Mucosa of stomach (tissue), 1 donor: ENCODE data around the gene ZNF888.
A peak's percentile ranks its signal among the peaks of the same experiment; 100 is the strongest.
"Not testable (repeated sequence)": the region's sequence is repeated elsewhere in the genome, so short reads cannot be mapped to it uniquely, and the experiment has no call there.

Experiments
- H3K27me3 ChIP-seq: one replicate; pipeline ENCODE4 v1.7.0; 2013; ENCODE audit warnings: mild to moderate bottlenecking, low read length; ENCODE audit not compliant: control insufficient read depth, insufficient read depth
- H3K36me3 ChIP-seq: one replicate; pipeline ENCODE4 v1.7.0; 2013; ENCODE audit warnings: low read length; ENCODE audit not compliant: control insufficient read depth, insufficient read depth
- H3K4me1 ChIP-seq: one replicate; pipeline ENCODE4 v1.7.0; 2013; ENCODE audit warnings: mild to moderate bottlenecking, low read length; ENCODE audit not compliant: control insufficient read depth, insufficient read depth
- H3K4me3 ChIP-seq: one replicate; pipeline ENCODE4 v1.7.0; 2013; ENCODE audit warnings: low read length
- H3K9ac ChIP-seq: one replicate; pipeline ENCODE4 v1.7.0; 2013; ENCODE audit warnings: mild to moderate bottlenecking, low read length, moderate library complexity
- H3K9me3 ChIP-seq: one replicate; pipeline ENCODE4 v1.7.0; 2013; ENCODE audit warnings: mild to moderate bottlenecking, low read length, moderate library complexity; ENCODE audit not compliant: control insufficient read depth
- donor health status: Pancreatic carcinoma.

ZNF888 gene

DNA sequence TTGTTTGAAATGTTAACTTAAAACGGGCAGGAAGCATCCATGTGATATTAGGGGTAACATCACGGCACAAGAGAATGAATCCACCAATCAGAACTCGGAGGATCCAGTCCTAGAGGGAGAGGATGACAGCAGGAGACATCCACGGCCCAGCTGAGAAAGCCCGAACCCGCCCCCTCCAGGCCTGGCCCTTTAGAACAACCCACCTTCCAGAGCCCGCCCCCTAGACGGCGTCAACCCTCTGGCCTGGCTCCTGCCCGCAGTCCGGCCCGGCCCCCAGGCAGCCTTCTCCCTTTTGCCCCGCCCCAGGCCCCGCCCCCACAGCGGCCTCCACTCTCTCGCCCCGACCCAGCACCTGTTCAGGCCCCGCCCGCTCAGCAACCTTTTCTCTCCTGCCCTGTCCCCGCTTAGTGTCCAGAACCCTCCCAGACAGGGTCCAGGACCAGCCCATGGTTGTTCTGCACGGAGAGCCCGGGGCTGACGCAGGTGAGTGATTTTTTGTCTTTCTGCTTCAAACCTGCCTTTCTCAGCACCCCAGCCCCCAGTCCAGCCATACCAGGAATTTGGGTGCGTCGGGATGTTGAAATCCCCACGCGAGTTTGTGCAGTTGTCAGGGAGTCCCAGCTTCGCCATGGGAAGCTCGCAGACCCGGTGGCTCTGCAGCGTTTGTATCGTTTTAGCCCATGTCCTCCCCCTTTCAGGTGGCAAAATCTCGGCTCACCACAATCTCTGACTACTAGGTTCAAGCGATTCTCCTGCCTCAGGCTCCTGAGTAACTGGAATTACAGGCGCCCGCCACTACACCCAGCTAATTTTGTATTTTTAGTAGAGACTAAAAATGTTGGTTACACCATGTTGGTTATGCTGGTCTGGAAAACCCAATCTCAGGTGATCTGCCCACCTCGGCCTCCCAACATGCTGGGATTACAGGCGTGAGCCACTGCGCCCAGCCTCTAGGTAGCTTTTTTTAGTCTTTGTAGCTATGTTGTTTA lies 23.4 kb upstream of the ZNF888 start:
- Histone ChIP-seq H3K9ac (no peak overlapping the region), H3K9me3 (peaks cover 10% of the 10 kb centered on the region)

GRCh38 chr19:52945652-52946321 lies 22.6 kb upstream of the ZNF888 start:
- Histone ChIP-seq H3K9ac (no peak overlapping the region), H3K27me3 (no peaks in the 10 kb centered on the region), H3K36me3 (peaks cover 1% of the 10 kb centered on the region), H3K9me3 (peaks cover 8% of the 10 kb centered on the region), H3K4me1 (peaks cover 4% of the 10 kb centered on the region), H3K4me3 (no peak overlapping the region)

More for the DNA sequence above, 23.4 kb upstream of the ZNF888 start:
- no peak overlapping the region for H3K4me3 ChIP-seq
- no peaks in the 10 kb centered on the region for H3K27me3 ChIP-seq
- peaks cover 4% of the 10 kb centered on the region for H3K4me1 ChIP-seq
- peaks cover 10% of the 10 kb centered on the region for H3K36me3 ChIP-seq

DNA sequence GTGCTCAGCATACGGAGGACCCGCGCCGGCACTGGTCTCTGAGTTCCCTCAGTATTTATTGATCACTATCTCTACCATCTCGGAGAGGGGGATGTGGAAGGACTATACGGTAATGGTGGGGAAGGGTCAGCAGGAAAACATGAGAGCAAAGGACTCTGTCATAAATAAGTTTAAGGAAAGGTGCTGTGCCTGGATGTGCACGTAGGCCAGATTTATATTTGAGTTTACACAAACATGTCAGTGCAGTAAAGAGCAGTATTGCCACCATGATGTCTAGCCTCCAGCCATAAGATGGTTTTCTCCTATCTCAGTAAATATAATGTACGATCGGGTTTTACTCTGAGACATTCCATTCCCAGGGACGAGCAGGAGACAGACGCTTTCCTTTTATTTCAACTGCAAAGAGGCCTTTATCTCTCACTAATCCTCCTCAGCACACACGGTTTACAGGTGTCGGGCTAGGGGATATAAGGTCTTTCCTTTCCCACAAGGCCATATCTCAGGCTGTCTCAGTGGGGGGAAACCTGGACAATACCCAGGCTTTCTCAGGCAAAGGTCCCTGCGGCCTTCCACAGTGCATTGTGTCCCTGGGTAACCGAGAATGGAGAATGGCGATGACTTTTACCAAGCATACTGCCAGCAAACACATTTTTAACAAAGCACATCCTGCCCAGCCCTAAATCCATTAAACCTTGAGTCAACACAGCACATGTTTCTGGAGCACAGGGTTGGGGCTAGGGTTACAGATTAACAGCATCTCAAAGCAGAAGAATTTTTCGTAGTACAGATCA lies 21.7 kb upstream of the ZNF888 start:
- H3K9ac ChIP-seq, H3K27me3 ChIP-seq, H3K4me1 ChIP-seq, H3K4me3 ChIP-seq, H3K9me3 ChIP-seq, H3K36me3 ChIP-seq: not testable (repeated sequence)

DNA sequence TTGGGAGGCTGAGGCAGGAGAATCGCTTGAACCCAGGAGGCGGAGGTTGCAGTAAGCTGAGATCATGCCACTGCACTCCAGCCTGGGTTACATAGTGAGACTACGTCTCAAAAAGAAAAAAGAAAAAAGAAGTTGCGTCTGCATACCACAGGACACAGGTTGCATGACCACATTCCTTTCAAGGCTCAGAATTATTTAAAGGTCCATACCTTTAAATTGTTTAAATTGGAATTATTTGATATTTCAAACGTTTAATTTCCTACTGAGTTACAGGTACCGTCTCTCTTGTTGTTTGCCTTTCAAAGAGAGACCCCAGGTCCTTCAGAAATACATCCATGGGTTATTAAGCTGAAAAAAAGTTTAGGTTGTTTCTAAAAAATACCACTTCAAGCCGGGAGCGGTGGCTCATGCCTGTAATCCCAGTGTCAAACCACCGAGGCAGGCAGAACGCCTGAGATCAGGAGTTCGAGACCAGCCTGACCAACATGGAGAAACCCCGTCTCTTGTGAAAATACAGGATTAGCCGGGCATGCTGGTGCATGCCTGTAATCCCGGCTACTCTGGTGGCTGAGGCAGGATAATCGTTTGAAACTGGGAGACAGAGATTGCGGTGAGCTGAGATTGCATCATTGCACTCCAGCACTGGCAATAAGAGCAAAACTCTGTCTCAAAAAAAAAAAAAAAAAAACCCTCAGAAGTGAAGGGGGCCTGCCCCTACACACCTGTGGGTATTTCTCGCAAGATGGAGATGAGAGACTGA lies 20.8 kb upstream of the ZNF888 start:
- Histone ChIP-seq H3K9ac (no peak overlapping the region), H3K27me3 (no peaks in the 10 kb centered on the region), H3K36me3 (no peaks in the 10 kb centered on the region), H3K9me3 (no peaks in the 10 kb centered on the region), H3K4me1 (peaks cover 10% of the 10 kb centered on the region), H3K4me3 (no peak overlapping the region)

DNA sequence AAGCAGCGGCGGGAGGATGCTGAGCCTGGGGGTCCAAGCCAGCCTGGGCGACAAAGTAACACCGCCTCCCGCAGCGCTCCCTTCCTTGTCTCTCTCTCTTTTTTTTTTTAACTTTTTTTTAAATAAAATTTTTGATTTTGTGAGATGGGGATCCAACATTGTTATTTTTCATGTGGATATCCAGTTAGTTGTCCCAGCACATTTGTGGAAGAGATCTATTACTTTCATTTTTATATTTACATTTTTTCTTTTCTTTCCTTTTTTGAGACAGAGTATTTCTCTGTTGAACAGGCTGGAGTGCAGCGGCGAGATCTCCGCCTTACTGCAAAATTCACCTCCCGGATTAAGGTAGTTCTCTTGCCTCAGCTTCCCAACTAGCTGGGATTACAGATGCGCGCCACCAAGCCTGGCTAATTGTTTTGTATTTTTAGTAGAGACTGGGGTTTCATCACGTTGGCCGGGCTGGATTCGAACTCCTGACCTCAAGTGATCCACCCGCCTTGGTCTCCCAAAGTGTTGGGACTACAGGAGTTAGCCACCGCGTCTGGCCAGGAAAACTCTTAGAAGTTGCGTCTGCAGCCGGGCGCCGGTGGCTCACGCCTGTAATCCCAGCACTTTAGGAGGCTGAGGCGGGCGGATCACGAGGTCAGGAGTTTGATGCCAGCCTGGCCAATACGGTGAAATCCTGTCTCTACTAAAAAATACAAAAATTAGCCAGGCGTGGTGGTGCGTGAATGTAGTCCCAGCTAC lies 20.1 kb upstream of the ZNF888 start:
- Histone ChIP-seq H3K9ac (peak overlapping the region; percentile 68), H3K27me3 (no peaks in the 10 kb centered on the region)

DNA sequence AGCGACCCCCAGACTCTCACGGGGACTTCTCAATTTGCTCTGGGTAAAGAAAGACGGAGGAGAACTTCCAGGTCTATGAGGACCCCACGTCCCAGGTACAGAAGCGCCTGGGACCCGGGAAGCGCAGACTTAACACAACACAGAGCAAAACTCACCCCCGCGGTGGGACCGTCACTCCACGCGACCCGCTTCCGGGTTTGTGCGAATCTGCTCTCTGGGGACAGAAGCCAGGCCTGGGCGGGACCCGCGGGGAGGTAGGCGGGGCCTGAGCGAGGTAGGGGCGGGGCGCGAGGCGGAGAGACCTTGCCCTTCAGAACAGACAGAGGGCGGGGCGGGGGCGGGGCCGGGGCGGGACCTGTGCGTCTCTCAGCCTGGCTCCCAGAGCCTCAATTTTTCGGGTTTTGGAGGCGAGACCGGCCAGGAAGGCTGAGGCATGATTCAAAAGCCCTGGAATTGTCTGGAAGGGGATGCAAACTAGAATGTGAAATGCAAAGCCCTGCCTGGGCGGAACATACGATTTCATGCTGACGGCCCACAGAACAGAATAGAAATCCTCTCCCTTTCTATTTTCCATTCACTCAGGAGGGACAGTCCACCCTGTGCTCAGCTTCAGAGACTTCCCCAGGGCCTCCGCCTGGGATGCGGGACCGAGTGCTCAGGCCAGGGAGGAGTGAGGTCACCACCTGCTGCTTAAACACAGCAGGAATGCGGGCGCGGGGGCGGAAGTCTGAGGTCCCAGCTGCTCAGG lies 19.3 kb upstream of the ZNF888 start:
- peaks cover 21% of the 10 kb centered on the region for H3K4me1 ChIP-seq
- peak overlapping the region; percentile 93 for H3K9ac ChIP-seq
- H3K9me3 ChIP-seq = no peaks in the 10 kb centered on the region
- peak overlapping the region; percentile 85 for H3K4me3 ChIP-seq
- no peaks in the 10 kb centered on the region for H3K27me3 ChIP-seq
- H3K36me3 ChIP-seq = no peaks in the 10 kb centered on the region

More for the DNA sequence above, 20.1 kb upstream of the ZNF888 start:
- Histone ChIP-seq H3K36me3 (no peaks in the 10 kb centered on the region), H3K9me3 (no peaks in the 10 kb centered on the region), H3K4me1 (peaks cover 14% of the 10 kb centered on the region), H3K4me3 (no peak overlapping the region)

DNA sequence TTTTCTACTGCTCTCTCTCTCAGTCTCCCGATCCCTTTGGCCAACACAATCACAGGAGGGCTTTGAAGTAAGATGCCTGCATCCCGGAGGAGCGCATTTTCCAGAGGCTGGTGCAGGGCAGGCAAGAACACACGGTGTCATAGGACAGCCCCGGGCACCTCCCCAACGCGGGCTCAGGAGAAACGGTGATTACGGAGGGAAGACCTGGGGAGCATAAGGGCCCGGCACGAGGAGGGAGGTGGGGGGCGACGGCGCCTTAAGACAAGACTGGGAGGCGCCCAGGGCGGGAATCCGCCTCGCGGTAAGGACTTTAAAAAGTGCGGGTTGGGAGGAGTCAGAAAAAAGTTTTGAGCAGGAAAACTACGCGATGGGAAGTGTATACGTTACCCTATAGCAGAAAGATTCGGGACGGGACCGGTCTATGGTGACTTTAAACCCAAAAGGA lies 18.7 kb upstream of the ZNF888 start:
- Histone ChIP-seq H3K9me3 (no peaks in the 10 kb centered on the region), H3K4me1 (peaks cover 27% of the 10 kb centered on the region), H3K9ac (peak overlapping the region; percentile 93), H3K4me3 (peak overlapping the region; percentile 85), H3K27me3 (no peaks in the 10 kb centered on the region), H3K36me3 (no peaks in the 10 kb centered on the region)

DNA sequence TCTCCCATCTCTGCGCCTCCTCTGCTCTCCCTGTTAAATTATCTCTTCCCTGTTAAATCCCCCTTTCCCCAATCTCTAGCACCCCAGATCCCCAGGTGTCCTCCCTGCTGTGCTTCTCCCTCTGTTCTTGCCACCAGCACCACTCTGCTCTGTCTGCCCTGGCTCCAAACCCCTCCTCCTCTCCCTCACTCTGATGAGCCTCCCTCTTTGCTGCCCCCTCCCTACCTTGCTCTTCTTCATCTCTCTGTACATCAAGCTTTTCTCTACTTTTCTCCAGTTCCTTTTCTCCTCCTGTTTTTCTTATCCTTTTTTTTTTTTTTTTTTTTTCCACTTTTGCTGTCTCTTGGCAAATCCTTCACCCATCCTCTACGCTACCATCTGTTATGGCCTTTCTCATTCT lies 18.3 kb upstream of the ZNF888 start:
- H3K36me3 ChIP-seq = not testable (repeated sequence)
- Histone ChIP-seq H3K4me1 (peaks cover 32% of the 10 kb centered on the region), H3K9ac (peak overlapping the region; percentile 93)

DNA sequence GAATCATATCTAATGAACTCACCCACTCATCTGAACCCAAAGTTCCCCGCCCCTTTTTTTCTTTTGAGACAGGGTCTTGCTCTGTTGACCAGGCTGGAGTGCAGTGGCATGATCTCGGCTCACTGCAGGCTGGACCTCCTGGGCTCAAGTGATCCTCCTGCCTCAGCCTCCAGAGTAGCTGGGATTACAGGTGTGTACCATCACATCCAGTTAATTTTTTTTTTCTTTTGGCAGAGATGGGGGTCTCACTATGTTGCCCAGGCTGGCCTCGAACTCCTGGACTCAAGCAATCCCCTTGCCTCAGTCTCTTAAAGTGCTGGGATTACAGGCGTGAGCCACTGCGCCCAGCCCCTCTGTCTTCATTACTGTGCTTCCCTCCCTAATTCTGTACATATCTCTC lies 17.7 kb upstream of the ZNF888 start:
- Histone ChIP-seq H3K9ac (peak overlapping the region; percentile 93), H3K4me1 (peaks cover 32% of the 10 kb centered on the region)
- not testable (repeated sequence) for H3K27me3 ChIP-seq, H3K4me3 ChIP-seq, H3K36me3 ChIP-seq, H3K9me3 ChIP-seq

More for the DNA sequence above, 18.3 kb upstream of the ZNF888 start:
- H3K27me3 ChIP-seq, H3K9me3 ChIP-seq: not testable (repeated sequence)
- peak overlapping the region; percentile 85 for H3K4me3 ChIP-seq

GRCh38 chr19:52938761-52939160 lies 15.5 kb upstream of the ZNF888 start:
- Histone ChIP-seq H3K4me3 (no peak overlapping the region), H3K36me3 (no peaks in the 10 kb centered on the region), H3K27me3 (no peaks in the 10 kb centered on the region), H3K4me1 (peaks cover 37% of the 10 kb centered on the region), H3K9me3 (no peaks in the 10 kb centered on the region), H3K9ac (no peak overlapping the region)
